Ishikawa (cell line): ENCODE results near the gene SNED1.

Source experiments
- CEBPB ChIP-seq: IDR thresholded peaks from 2 replicates; pipeline ENCODE4 v1.6.1; 2012
- CREB1 ChIP-seq: IDR thresholded peaks from 2 replicates; pipeline ENCODE4 v1.6.1; 2012; ENCODE audit warnings: low read depth
- EGR1 ChIP-seq: IDR thresholded peaks from 2 replicates; pipeline ENCODE4 v1.6.1; 2012
- EP300 ChIP-seq: IDR thresholded peaks from 2 replicates; pipeline ENCODE4 v1.6.1; 2012; ENCODE audit warnings: borderline replicate concordance
- FOXM1 ChIP-seq: IDR thresholded peaks from 2 replicates; pipeline ENCODE4 v1.6.1; 2012; ENCODE audit warnings: low read depth, borderline replicate concordance
- NFIC ChIP-seq: IDR thresholded peaks from 2 replicates; pipeline ENCODE4 v1.6.1; 2012
- RAD21 ChIP-seq: IDR thresholded peaks from 2 replicates; pipeline ENCODE4 v1.6.1; 2012; ENCODE audit warnings: low read depth
- TAF1 ChIP-seq: IDR thresholded peaks from 2 replicates; pipeline ENCODE4 v1.6.1; 2012; ENCODE audit warnings: low read depth, mild to moderate bottlenecking
- TCF12 ChIP-seq: IDR thresholded peaks from 2 replicates; pipeline ENCODE4 v1.6.1; 2012; ENCODE audit warnings: low read depth
- TEAD4 ChIP-seq: IDR thresholded peaks from 2 replicates; pipeline ENCODE4 v1.6.1; 2012
- YY1 ChIP-seq: IDR thresholded peaks from 2 replicates; pipeline ENCODE4 v1.6.1; 2012; ENCODE audit warnings: low read depth
- ZBTB7A ChIP-seq: IDR thresholded peaks from 2 replicates; pipeline ENCODE4 v1.6.1; 2012; ENCODE audit warnings: low read depth
- TF ChIP-seq, protein P1 (sequence below): IDR thresholded peaks from 2 replicates; pipeline ENCODE4 v1.6.1; 2012
- TF ChIP-seq, protein P2 (sequence below): IDR thresholded peaks from 2 replicates; pipeline ENCODE4 v1.6.1; 2012; ENCODE audit warnings: low read depth, mild to moderate bottlenecking
- TF ChIP-seq, protein P3 (sequence below): IDR thresholded peaks from 2 replicates; pipeline ENCODE4 v1.6.1; 2012

Gene SNED1

DNA sequence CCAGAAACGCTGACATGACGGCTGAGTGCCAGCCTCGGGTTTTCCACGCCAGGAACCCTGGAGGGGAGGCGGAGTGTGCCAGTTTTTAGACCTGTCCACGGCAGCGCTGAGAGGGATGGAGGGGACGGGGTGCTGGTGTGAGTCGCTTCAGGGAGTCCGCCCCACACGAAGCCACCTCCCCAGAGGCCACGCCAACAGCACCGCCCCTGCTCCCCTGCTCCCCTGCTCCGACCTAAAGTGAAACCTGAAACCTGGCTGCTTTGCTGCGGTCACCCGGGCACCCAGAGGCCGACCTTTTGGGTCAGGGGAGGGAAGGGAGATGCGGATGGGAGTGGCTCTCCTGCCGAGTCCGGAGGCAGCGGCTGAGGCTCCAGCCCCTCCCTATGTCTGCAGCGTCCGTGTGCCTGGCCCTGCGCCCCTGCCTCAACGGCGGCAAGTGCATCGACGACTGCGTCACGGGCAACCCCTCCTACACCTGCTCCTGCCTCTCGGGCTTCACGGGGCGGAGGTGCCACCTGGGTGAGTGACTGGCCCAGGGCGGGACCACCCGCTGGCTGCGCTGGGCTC is 38.1 kb downstream of the SNED1 start:
- TF ChIP-seq NFIC (peak; percentile 67), EGR1 (no peak), EP300 (peak; percentile 56; the same call in 1 of the 2 replicates), CREB1 (0 out of 2 replicates have a peak, but pooled peaks have one; percentile 13), ZBTB7A (peak; percentile 87), TEAD4 (peak; percentile 9; the same call in 1 of the 2 replicates), TAF1 (no peak)
- TF ChIP-seq, protein P1, sequence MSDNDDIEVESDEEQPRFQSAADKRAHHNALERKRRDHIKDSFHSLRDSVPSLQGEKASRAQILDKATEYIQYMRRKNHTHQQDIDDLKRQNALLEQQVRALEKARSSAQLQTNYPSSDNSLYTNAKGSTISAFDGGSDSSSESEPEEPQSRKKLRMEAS = peak; percentile 31

DNA sequence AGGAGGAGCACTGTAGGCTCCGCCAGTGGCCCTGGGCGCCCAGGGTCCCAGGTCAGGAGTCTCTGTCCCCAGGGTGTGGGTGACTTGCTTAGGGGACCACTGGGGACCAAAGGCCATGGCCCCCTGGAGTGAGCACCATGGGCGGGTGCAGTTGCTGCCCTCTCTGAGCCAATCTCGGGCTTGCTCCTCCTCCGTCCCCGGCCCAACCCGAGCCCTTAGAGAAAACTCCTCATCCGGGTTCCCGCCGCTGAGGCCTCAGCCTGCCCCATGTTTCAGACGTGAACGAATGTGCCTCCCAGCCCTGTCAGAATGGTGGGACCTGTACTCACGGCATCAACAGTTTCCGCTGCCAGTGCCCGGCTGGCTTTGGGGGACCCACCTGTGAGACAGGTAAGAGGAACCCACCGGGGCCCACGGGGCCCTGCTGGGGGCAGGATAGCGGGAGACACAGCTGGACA is 38.6 kb downstream of the SNED1 start:
- TF ChIP-seq TAF1 (no peak), YY1 (0 out of 2 replicates have a peak, but pooled peaks have one; percentile 20)

DNA sequence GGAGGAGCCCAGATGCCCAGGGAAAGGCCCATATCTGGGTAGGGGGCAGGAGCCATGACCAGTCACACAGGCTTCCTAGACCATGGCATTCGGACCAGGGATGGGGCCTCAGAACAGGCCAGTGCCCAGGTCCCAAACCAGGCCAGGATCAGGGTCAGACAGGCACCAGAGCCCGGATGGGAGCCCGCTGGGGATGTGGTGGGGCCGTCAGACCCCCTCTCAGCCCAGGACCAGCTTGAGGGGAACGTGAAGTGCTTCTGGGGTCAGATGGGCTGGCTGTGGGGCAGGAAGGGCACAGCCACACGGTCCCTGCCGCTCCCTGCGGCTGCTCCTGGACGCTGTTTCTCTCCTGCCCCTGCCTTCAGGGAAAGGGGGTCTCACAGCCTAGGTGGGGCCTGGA is 39.1 kb downstream of the SNED1 start:
- TF ChIP-seq EP300 (no peak), CEBPB (no peak), EGR1 (no peak), CREB1 (no peak), FOXM1 (no peak), TEAD4 (no peak), TAF1 (no peak), NFIC (no peak), YY1 (no peak), ZBTB7A (no peak), RAD21 (no peak)
- TF ChIP-seq, protein P2, sequence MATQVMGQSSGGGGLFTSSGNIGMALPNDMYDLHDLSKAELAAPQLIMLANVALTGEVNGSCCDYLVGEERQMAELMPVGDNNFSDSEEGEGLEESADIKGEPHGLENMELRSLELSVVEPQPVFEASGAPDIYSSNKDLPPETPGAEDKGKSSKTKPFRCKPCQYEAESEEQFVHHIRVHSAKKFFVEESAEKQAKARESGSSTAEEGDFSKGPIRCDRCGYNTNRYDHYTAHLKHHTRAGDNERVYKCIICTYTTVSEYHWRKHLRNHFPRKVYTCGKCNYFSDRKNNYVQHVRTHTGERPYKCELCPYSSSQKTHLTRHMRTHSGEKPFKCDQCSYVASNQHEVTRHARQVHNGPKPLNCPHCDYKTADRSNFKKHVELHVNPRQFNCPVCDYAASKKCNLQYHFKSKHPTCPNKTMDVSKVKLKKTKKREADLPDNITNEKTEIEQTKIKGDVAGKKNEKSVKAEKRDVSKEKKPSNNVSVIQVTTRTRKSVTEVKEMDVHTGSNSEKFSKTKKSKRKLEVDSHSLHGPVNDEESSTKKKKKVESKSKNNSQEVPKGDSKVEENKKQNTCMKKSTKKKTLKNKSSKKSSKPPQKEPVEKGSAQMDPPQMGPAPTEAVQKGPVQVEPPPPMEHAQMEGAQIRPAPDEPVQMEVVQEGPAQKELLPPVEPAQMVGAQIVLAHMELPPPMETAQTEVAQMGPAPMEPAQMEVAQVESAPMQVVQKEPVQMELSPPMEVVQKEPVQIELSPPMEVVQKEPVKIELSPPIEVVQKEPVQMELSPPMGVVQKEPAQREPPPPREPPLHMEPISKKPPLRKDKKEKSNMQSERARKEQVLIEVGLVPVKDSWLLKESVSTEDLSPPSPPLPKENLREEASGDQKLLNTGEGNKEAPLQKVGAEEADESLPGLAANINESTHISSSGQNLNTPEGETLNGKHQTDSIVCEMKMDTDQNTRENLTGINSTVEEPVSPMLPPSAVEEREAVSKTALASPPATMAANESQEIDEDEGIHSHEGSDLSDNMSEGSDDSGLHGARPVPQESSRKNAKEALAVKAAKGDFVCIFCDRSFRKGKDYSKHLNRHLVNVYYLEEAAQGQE = no peak
- TF ChIP-seq, protein P1 = no peak

DNA sequence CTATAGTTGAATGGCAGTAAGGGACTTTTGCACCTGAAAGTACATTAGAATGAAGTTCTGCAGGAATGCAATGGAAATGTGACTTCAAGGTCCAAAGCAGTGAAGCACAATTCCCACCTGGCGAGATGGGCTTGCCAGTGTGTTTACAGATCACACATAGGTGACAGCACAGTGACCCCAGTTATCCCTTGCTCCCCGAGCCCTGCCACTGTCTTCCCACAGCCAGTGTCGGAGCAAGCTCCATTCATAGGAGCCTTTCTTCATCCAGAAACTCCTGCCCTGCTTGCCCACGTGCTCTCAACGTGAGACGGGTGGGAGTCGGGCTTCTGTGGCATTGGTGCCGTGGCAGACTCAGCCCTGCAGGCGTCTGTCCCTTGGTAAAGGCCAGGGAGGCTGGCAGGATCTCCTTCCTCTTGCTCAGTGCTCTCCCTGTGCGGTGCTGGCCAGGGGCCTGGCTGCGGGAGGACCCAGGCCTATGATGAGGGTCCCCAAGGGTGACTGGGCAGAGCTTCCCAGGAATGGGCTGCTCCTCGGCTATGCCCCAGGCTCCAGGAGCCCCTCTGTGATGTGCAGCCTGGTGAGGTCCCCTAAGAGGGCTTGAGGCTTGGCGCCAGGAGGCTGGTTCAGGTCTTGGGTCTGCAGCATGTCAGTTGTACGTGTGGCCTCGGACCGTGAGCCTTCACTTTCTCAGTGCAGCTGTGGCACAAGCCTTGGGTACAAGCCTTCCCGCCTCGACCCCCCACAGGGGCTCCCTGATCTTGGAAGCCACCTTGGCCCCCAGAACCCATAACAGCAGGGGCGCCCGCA is 40.2 kb downstream of the SNED1 start:
- TF ChIP-seq TAF1 (no peak), CREB1 (no peak), ZBTB7A (no peak), YY1 (no peak), EGR1 (no peak), NFIC (no peak), RAD21 (no peak), EP300 (no peak), CEBPB (no peak), FOXM1 (no peak), TCF12 (no peak), TEAD4 (no peak)
- TF ChIP-seq, protein P3, sequence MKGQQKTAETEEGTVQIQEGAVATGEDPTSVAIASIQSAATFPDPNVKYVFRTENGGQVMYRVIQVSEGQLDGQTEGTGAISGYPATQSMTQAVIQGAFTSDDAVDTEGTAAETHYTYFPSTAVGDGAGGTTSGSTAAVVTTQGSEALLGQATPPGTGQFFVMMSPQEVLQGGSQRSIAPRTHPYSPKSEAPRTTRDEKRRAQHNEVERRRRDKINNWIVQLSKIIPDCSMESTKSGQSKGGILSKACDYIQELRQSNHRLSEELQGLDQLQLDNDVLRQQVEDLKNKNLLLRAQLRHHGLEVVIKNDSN = no peak
- TF ChIP-seq, protein P1 = no peak
- TF ChIP-seq, protein P2 = no peak

DNA sequence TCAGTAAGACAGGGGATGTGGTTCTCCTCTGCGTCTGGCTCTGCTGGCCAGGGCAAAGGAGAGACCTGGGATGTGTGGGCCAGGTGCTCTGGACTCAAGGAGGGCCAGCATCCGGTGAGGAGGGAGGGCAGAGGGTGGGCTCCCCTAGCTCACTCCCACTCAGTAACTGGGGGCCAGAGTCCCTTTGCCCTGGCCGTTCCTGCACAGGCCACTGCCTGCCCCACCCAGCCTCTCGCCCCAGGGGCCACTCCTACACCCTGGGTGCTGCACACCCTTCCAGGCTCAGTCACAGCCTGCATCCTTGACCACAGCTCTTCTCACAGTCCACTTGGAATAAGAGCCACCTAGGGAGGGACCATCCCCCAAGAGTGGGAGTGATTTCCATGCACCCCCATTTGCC is 41.0 kb downstream of the SNED1 start:
- TF ChIP-seq, protein P3 = no peak
- TF ChIP-seq, protein P2 = no peak
- TF ChIP-seq YY1 = no peak
- TF ChIP-seq RAD21 = no peak
